IPS DF 6.9 (cell line): ENCODE measurements around the gene TSPAN15.

Experiments
- DNase-seq: peaks from one replicate; pipeline ENCODE4 v3.0.0-alpha.2; 2013; ENCODE audit warnings: low read depth, low spot score
- H3K27ac ChIP-seq: one replicate; pipeline ENCODE4 v1.5.1; 2013; ENCODE audit warnings: low read length, control low read depth
- H3K27me3 ChIP-seq: 2 replicates; pipeline ENCODE4 v1.6.1; 2013; ENCODE audit warnings: mild to moderate bottlenecking, low read length; ENCODE audit not compliant: control insufficient read depth, insufficient read depth
- H3K36me3 ChIP-seq: 2 replicates; pipeline ENCODE4 v1.6.1; 2013; ENCODE audit warnings: low read length; ENCODE audit not compliant: control insufficient read depth, insufficient read depth
- H3K4me1 ChIP-seq: 2 replicates; pipeline ENCODE4 v1.6.1; 2013; ENCODE audit warnings: low read length; ENCODE audit not compliant: control insufficient read depth, insufficient read depth
- H3K4me3 ChIP-seq: 2 replicates; pipeline ENCODE4 v1.5.1; 2013; ENCODE audit warnings: mild to moderate bottlenecking, low read length
- H3K9me3 ChIP-seq: 2 replicates; pipeline ENCODE4 v1.6.1; 2013; ENCODE audit warnings: low read length, inconsistent platforms; ENCODE audit not compliant: control insufficient read depth, insufficient read depth
- WGBS: extraction: QIAGEN DNeasy Blood & Tissue Kit; methylation state at CpG from one replicate; pipeline ENCODE4 v1.1.7; 2013; ENCODE audit warnings: mixed read lengths, missing lambda C conversion rate; ENCODE audit not compliant: insufficient read length, insufficient coverage; 5-methylcytosine and 5-hydroxymethylcytosine counted together

The TSPAN15 gene

GRCh38 chr10:69434169-69434568, 17.1 kb upstream of the TSPAN15 start:
- Histone ChIP-seq H3K4me1 (no peaks in the 10 kb centered on the region), H3K9me3 (no peaks in the 10 kb centered on the region), H3K27me3 (no peaks in the 10 kb centered on the region), H3K4me3 (no peak overlapping the region), H3K36me3 (no peaks in the 10 kb centered on the region), H3K27ac (no peak overlapping the region)
- no CpG with 5 or more reads among the region's 2 CpGs for WGBS
- no peak for DNase-seq

GRCh38 chr10:69434926-69435325, 16.3 kb upstream of the TSPAN15 start:
- H3K27ac ChIP-seq = no peak overlapping the region
- no peak overlapping the region for H3K4me3 ChIP-seq
- H3K9me3 ChIP-seq = no peaks in the 10 kb centered on the region
- DNase-seq = no peak
- H3K27me3 ChIP-seq = no peaks in the 10 kb centered on the region
- no peaks in the 10 kb centered on the region for H3K4me1 ChIP-seq
- no peaks in the 10 kb centered on the region for H3K36me3 ChIP-seq
- no CpG with 5 or more reads among the region's 11 CpGs for WGBS

- no peak overlapping the region; the same call in 1 of the 2 replicates for H3K4me3 ChIP-seq
- no peak for DNase-seq
- H3K4me1 ChIP-seq = no peaks in the 10 kb centered on the region
- no peaks in the 10 kb centered on the region for H3K36me3 ChIP-seq
- no peak overlapping the region for H3K27ac ChIP-seq
- H3K9me3 ChIP-seq = no peaks in the 10 kb centered on the region
- WGBS = no CpG with 5 or more reads among the region's 14 CpGs
- H3K27me3 ChIP-seq = no peaks in the 10 kb centered on the region
Measured at GRCh38 chr10:69435966-69436520, 15.2 kb upstream of the TSPAN15 start.

GRCh38 chr10:69437321-69438259, 13.7 kb upstream of the TSPAN15 start:
- Histone ChIP-seq H3K4me1 (no peaks in the 10 kb centered on the region), H3K4me3 (no peak overlapping the region), H3K27me3 (no peaks in the 10 kb centered on the region), H3K27ac (no peak overlapping the region), H3K9me3 (no peaks in the 10 kb centered on the region), H3K36me3 (no peaks in the 10 kb centered on the region)
- DNase-seq = no peak
- WGBS = no CpG with 5 or more reads among the region's 13 CpGs

- Histone ChIP-seq H3K36me3 (no peaks in the 10 kb centered on the region), H3K4me1 (no peaks in the 10 kb centered on the region), H3K4me3 (no peak overlapping the region), H3K27me3 (no peaks in the 10 kb centered on the region), H3K27ac (no peak overlapping the region), H3K9me3 (no peaks in the 10 kb centered on the region)
- no CpG with 5 or more reads among the region's 10 CpGs for WGBS
- DNase-seq = no peak
Measured at GRCh38 chr10:69438536-69439349, 12.5 kb upstream of the TSPAN15 start.

GRCh38 chr10:69439350-69439739, 11.9 kb upstream of the TSPAN15 start:
- WGBS = no CpG with 5 or more reads among the region's 5 CpGs
- no peak for DNase-seq

GRCh38 chr10:69439813-69440506, 11.3 kb upstream of the TSPAN15 start:
- Histone ChIP-seq H3K9me3 (no peaks in the 10 kb centered on the region), H3K36me3 (no peaks in the 10 kb centered on the region), H3K27me3 (no peaks in the 10 kb centered on the region), H3K4me1 (no peaks in the 10 kb centered on the region), H3K27ac (no peak overlapping the region), H3K4me3 (no peak overlapping the region)
- DNase-seq = no peak
- WGBS = no CpG with 5 or more reads among the region's 5 CpGs

More at GRCh38 chr10:69439350-69439739, 11.9 kb upstream of the TSPAN15 start:
- Histone ChIP-seq H3K27ac (no peak overlapping the region), H3K4me1 (no peaks in the 10 kb centered on the region), H3K9me3 (no peaks in the 10 kb centered on the region), H3K36me3 (no peaks in the 10 kb centered on the region), H3K27me3 (no peaks in the 10 kb centered on the region), H3K4me3 (no peak overlapping the region)

- no peak for DNase-seq
- no CpG with 5 or more reads among the region's 1 CpG for WGBS
- peaks cover under 1% of the 10 kb centered on the region; the same call in 1 of the 2 replicates for H3K27me3 ChIP-seq
- H3K36me3 ChIP-seq = no peaks in the 10 kb centered on the region
- no peak overlapping the region for H3K27ac ChIP-seq
- H3K4me1 ChIP-seq = no peaks in the 10 kb centered on the region
- no peaks in the 10 kb centered on the region for H3K9me3 ChIP-seq
- H3K4me3 ChIP-seq = no peak overlapping the region
Measured at GRCh38 chr10:69443354-69443753, 7.9 kb upstream of the TSPAN15 start.

- Histone ChIP-seq H3K27me3 (peaks cover 3% of the 10 kb centered on the region; the same call in 1 of the 2 replicates), H3K36me3 (no peaks in the 10 kb centered on the region), H3K4me1 (no peaks in the 10 kb centered on the region), H3K4me3 (no peak overlapping the region), H3K27ac (no peak overlapping the region), H3K9me3 (no peaks in the 10 kb centered on the region)
- WGBS = no CpG with 5 or more reads among the region's 4 CpGs
- DNase-seq = no peak
Measured at GRCh38 chr10:69445041-69445440, 6.2 kb upstream of the TSPAN15 start.

GRCh38 chr10:69446229-69446628, 5.0 kb upstream of the TSPAN15 start:
- no peak for DNase-seq
- H3K9me3 ChIP-seq = no peaks in the 10 kb centered on the region
- no peak overlapping the region for H3K4me3 ChIP-seq
- no peak overlapping the region for H3K27ac ChIP-seq
- H3K4me1 ChIP-seq = peaks cover 3% of the 10 kb centered on the region; the same call in 1 of the 2 replicates
- H3K27me3 ChIP-seq = peaks cover 3% of the 10 kb centered on the region; the same call in 1 of the 2 replicates
- H3K36me3 ChIP-seq = no peaks in the 10 kb centered on the region
